Effector memory CD8-positive, alpha-beta T cell (primary cell): Measurements from ENCODE around the gene KRT82.
A peak's percentile ranks its signal among the peaks of the same experiment; 100 is the strongest.
"Not testable (repeated sequence)": the region's sequence is repeated elsewhere in the genome, so short reads cannot be mapped to it uniquely, and the experiment has no call there.

Source experiments
- ATAC-seq: fragments of 150-1000 bp; cut with Tn5 transposase; replicated peaks from 2 replicates; pipeline ENCODE4 v1.10.0; 2021; ENCODE audit warnings: mild to moderate bottlenecking, moderate library complexity
- DNase-seq, 3 experiments: peaks; one replicate each; pipeline ENCODE4 v3.0.0; 2021
- H3K27ac Mint-ChIP-seq, 2 donors: one replicate each; pipeline ENCODE4 v1.8.0; 2022; ENCODE audit warnings: mild to moderate bottlenecking in 2 of 2, mixed read lengths in 2 of 2, moderate library complexity in 2 of 2
- H3K27me3 Mint-ChIP-seq, 2 donors: one replicate each; pipeline ENCODE4 v1.8.0; 2022; ENCODE audit warnings: mixed read lengths in 2 of 2
- H3K36me3 Mint-ChIP-seq: one replicate; pipeline ENCODE4 v1.8.0; 2022; ENCODE audit warnings: mild to moderate bottlenecking, moderate library complexity, mixed read lengths; ENCODE audit not compliant: insufficient read depth
- H3K4me1 Mint-ChIP-seq, 2 donors: one replicate each; pipeline ENCODE4 v1.8.0; 2022; ENCODE audit warnings: low read depth in 2 of 2, mixed read lengths in 2 of 2
- H3K4me3 Mint-ChIP-seq, 2 donors: one replicate each; pipeline ENCODE4 v1.8.0; 2022; ENCODE audit warnings: mild to moderate bottlenecking in 2 of 2, mixed read lengths in 2 of 2, moderate library complexity in 2 of 2
- H3K9me3 Mint-ChIP-seq, 2 donors: one replicate each; pipeline ENCODE4 v1.8.0; 2022; ENCODE audit warnings: mixed read lengths in 2 of 2
- total RNA-seq, 9 experiments: gene quantifications; one replicate each; lab custom pipeline; 2026; lab: John Stamatoyannopoulos, UW

The KRT82 gene
- total RNA-seq: 0 reads per million in 9 experiments

- Mint-ChIP-seq H3K27ac (no peak within 1 kb of the TSS), H3K4me3 (no peak within 1 kb of the TSS), H3K9me3 (no peaks in the 10 kb centered on the region), H3K4me1 (peaks cover 0 to 3% of the 10 kb centered on the region in 2 donors), H3K27me3 (peaks cover 17 to 53% of the 10 kb centered on the region in 2 donors), H3K36me3 (no peaks in the 10 kb centered on the region)
- no peak for ATAC-seq
- DNase-seq: no peak
Observed at GRCh38 chr12:52405922-52406385, at the start of gene KRT82. KRT82 (minus strand) TSS chr12:52406335; CDS start chr12:52406277, 58 bp downstream.

GRCh38 chr12:52455821-52456220 is 49.7 kb upstream of the KRT82 start:
- Mint-ChIP-seq H3K36me3 (no peaks in the 10 kb centered on the region), H3K9me3 (no peaks in the 10 kb centered on the region), H3K4me1 (peaks cover 12% of the 10 kb centered on the region in 2 donors), H3K4me3 (no peak overlapping the region), H3K27ac (no peak overlapping the region), H3K27me3 (peaks cover 9 to 26% of the 10 kb centered on the region in 2 donors)
- DNase-seq (no peak), ATAC-seq (no peak)

- H3K4me1 Mint-ChIP-seq: peaks cover 12 to 13% of the 10 kb centered on the region in 2 donors
- H3K4me3 Mint-ChIP-seq: no peak overlapping the region
- no peaks in the 10 kb centered on the region for H3K36me3 Mint-ChIP-seq
- ATAC-seq: no peak
- H3K9me3 Mint-ChIP-seq: no peaks in the 10 kb centered on the region
- DNase-seq: no peak
- H3K27me3 Mint-ChIP-seq: peaks cover 8 to 28% of the 10 kb centered on the region in 2 donors
- H3K27ac Mint-ChIP-seq: peak overlapping the region in 1 of 2 donors; percentile 3
Observed at GRCh38 chr12:52454411-52455201, 48.5 kb upstream of the KRT82 start.

- no peak within 1 kb of the TSS for H3K27ac Mint-ChIP-seq
Observed at GRCh38 chr12:52452101-52452500, 46.0 kb upstream of the KRT82 start, which contains the start of gene KRT6B. KRT6B (minus strand) TSS chr12:52452146; CDS start chr12:52452078, 68 bp downstream.

GRCh38 chr12:52448228-52448627 is 42.1 kb upstream of the KRT82 start:
- ATAC-seq: no peak
- peaks cover 6 to 8% of the 10 kb centered on the region in 2 donors for H3K4me1 Mint-ChIP-seq
- no peaks in the 10 kb centered on the region for H3K9me3 Mint-ChIP-seq
- no peak overlapping the region for H3K4me3 Mint-ChIP-seq
- H3K36me3 Mint-ChIP-seq: peaks cover 4% of the 10 kb centered on the region
- DNase-seq: no peak
- no peak overlapping the region for H3K27ac Mint-ChIP-seq
- peaks cover 11 to 67% of the 10 kb centered on the region in 2 donors for H3K27me3 Mint-ChIP-seq

More at GRCh38 chr12:52452101-52452500, 46.0 kb upstream of the KRT82 start, which contains the start of gene KRT6B:
- Mint-ChIP-seq H3K27me3 (peaks cover 5 to 35% of the 10 kb centered on the region in 2 donors), H3K36me3 (peaks cover 4% of the 10 kb centered on the region), H3K4me1 (peaks cover 15 to 18% of the 10 kb centered on the region in 2 donors), H3K9me3 (no peaks in the 10 kb centered on the region), H3K4me3 (no peak within 1 kb of the TSS)
- DNase-seq (no peak), ATAC-seq (no peak)

- not testable (repeated sequence) for DNase-seq, H3K4me3 Mint-ChIP-seq, ATAC-seq, H3K36me3 Mint-ChIP-seq, H3K9me3 Mint-ChIP-seq, H3K27ac Mint-ChIP-seq, H3K4me1 Mint-ChIP-seq
- H3K27me3 Mint-ChIP-seq: peaks cover 21 to 77% of the 10 kb centered on the region in 2 donors
Observed at GRCh38 chr12:52447196-52447595, 41.1 kb upstream of the KRT82 start.

GRCh38 chr12:52446367-52447045 is 40.4 kb upstream of the KRT82 start:
- DNase-seq (no peak), ATAC-seq (no peak)
- Mint-ChIP-seq H3K4me1 (peaks cover 6 to 8% of the 10 kb centered on the region in 2 donors), H3K27ac (no peak overlapping the region), H3K4me3 (no peak overlapping the region), H3K9me3 (no peaks in the 10 kb centered on the region), H3K36me3 (peaks cover 4% of the 10 kb centered on the region), H3K27me3 (peaks cover 21 to 77% of the 10 kb centered on the region in 2 donors)

- DNase-seq (no peak), ATAC-seq (no peak)
- Mint-ChIP-seq H3K36me3 (peaks cover 4% of the 10 kb centered on the region), H3K27me3 (peaks cover 26 to 83% of the 10 kb centered on the region in 2 donors), H3K27ac (no peak overlapping the region), H3K9me3 (no peaks in the 10 kb centered on the region), H3K4me3 (no peak overlapping the region), H3K4me1 (peaks cover 6 to 8% of the 10 kb centered on the region in 2 donors)
Observed at GRCh38 chr12:52445876-52446275, 39.7 kb upstream of the KRT82 start.

- Mint-ChIP-seq H3K36me3 (peaks cover 4% of the 10 kb centered on the region), H3K4me3 (no peak overlapping the region), H3K9me3 (no peaks in the 10 kb centered on the region), H3K27me3 (peaks cover 29 to 83% of the 10 kb centered on the region in 2 donors), H3K4me1 (peaks cover 6% of the 10 kb centered on the region in 2 donors), H3K27ac (no peak overlapping the region)
- no peak for DNase-seq
- ATAC-seq: no peak
Observed at GRCh38 chr12:52444647-52445595, 38.8 kb upstream of the KRT82 start.

- H3K36me3 Mint-ChIP-seq: peaks cover 4% of the 10 kb centered on the region
- peaks cover 32 to 86% of the 10 kb centered on the region in 2 donors for H3K27me3 Mint-ChIP-seq
Observed at GRCh38 chr12:52443966-52444365, 37.8 kb upstream of the KRT82 start.

GRCh38 chr12:52442600-52443061 is 36.5 kb upstream of the KRT82 start:
- no peak for DNase-seq
- no peak for ATAC-seq
- Mint-ChIP-seq H3K4me3 (no peak overlapping the region), H3K4me1 (peaks cover 0 to 5% of the 10 kb centered on the region in 2 donors), H3K9me3 (no peaks in the 10 kb centered on the region), H3K27me3 (peaks cover 32 to 80% of the 10 kb centered on the region in 2 donors), H3K36me3 (no peaks in the 10 kb centered on the region), H3K27ac (no peak overlapping the region)

More at GRCh38 chr12:52443966-52444365, 37.8 kb upstream of the KRT82 start:
- ATAC-seq: no peak
- Mint-ChIP-seq H3K27ac (no peak overlapping the region), H3K9me3 (no peaks in the 10 kb centered on the region), H3K4me3 (no peak overlapping the region), H3K4me1 (peaks cover 6% of the 10 kb centered on the region in 2 donors)
- no peak for DNase-seq

GRCh38 chr12:52441320-52441911 is 35.3 kb upstream of the KRT82 start:
- H3K4me3 Mint-ChIP-seq: no peak overlapping the region
- ATAC-seq: no peak
- peaks cover 0 to 7% of the 10 kb centered on the region in 2 donors for H3K4me1 Mint-ChIP-seq
- H3K27me3 Mint-ChIP-seq: peaks cover 38 to 83% of the 10 kb centered on the region in 2 donors
- H3K9me3 Mint-ChIP-seq: no peaks in the 10 kb centered on the region
- H3K36me3 Mint-ChIP-seq: no peaks in the 10 kb centered on the region
- DNase-seq: no peak
- H3K27ac Mint-ChIP-seq: no peak overlapping the region
